Measurements from ENCODE around the gene ZFTA. TPM values are rescaled to one million over a fixed set of nuclear protein-coding genes. Genes with fewer than 3 reads are reported as not detected.

ZFTA gene
- total and polyA plus RNA-seq, 9 donors = 20.2 to 64.4 (median 48.3) TPM

GRCh38 chr11:63761931-63762653 is 6.5 kb downstream of the ZFTA start:
- DNase-seq = peak; percentile 27 to 59 (median 52)
- Histone ChIP-seq H3K9me3 (no peaks in the 10 kb centered on the region), H3K4me3 (peak overlapping the region; percentile 52), H3K27ac (peak overlapping the region; percentile 89 to 92), H3K4me1 (ENCODE audit: insufficient read depth) (peaks cover 17% of the 10 kb centered on the region), H3K36me3 (no peaks in the 10 kb centered on the region), H3K27me3 (no peaks in the 10 kb centered on the region)
- intact Hi-C loops (cut with DNase I) = loop anchor here in 2 of 4 donors (10.0 kb wide), 3 partner anchors 77 to 877 kb away; partner anchors contain the start of genes RTN3 (in 1 of the 2) and SLC3A2 (in 1 of the 2)
- 12 to 24% (median 14%) methylated on average over 34 of the region's 34 CpGs for WGBS, 3 donors
- no peak for TF ChIP-seq EP300 (IDR thresholded peaks at IDR 0.05)
- no peak for TF ChIP-seq CTCF (IDR thresholded peaks at IDR 0.05)
- TF ChIP-seq POLR2A (IDR thresholded peaks at IDR 0.05) = no peak

GRCh38 chr11:63761188-63761587 is 7.4 kb downstream of the ZFTA start:
- no peak for DNase-seq
- Histone ChIP-seq H3K9me3 (no peaks in the 10 kb centered on the region), H3K27ac (no peak overlapping the region), H3K4me3 (no peak overlapping the region), H3K4me1 (ENCODE audit: insufficient read depth) (peaks cover 15% of the 10 kb centered on the region), H3K27me3 (no peaks in the 10 kb centered on the region), H3K36me3 (no peaks in the 10 kb centered on the region)
- TF ChIP-seq CTCF (IDR thresholded peaks at IDR 0.05) (no peak), POLR2A (IDR thresholded peaks at IDR 0.05) (no peak), EP300 (IDR thresholded peaks at IDR 0.05) (no peak)
- 72 to 81% (median 79%) methylated on average over 10 of the region's 10 CpGs for WGBS, 3 donors
- intact Hi-C loops (cut with DNase I) = loop anchor here in 2 of 4 donors (10.0 kb wide), 3 partner anchors 76 to 876 kb away; partner anchors contain the start of genes RTN3 (in 1 of the 2) and SLC3A2 (in 1 of the 2)

GRCh38 chr11:63760487-63761079 is 8.0 kb downstream of the ZFTA start:
- no peaks in the 10 kb centered on the region for H3K36me3 ChIP-seq
- H3K4me3 ChIP-seq = no peak overlapping the region
- WGBS, 3 donors = 72 to 74% (median 73%) methylated on average over 5 of the region's 5 CpGs
- H3K9me3 ChIP-seq = no peaks in the 10 kb centered on the region
- no peak for DNase-seq
- no peak overlapping the region for H3K27ac ChIP-seq
- no peaks in the 10 kb centered on the region for H3K27me3 ChIP-seq
- TF ChIP-seq POLR2A (IDR thresholded peaks at IDR 0.05) (no peak), EP300 (IDR thresholded peaks at IDR 0.05) (no peak), CTCF (IDR thresholded peaks at IDR 0.05) (no peak)
- intact Hi-C loops (cut with DNase I) = loop anchor here in 2 of 4 donors (10.0 kb wide), 3 partner anchors 76 to 876 kb away; partner anchors contain the start of genes RTN3 (in 1 of the 2) and SLC3A2 (in 1 of the 2)
- H3K4me1 ChIP-seq (ENCODE audit: insufficient read depth) = peaks cover 10% of the 10 kb centered on the region

- H3K4me3 ChIP-seq = no peak overlapping the region
- no peak overlapping the region for H3K27ac ChIP-seq
- H3K4me1 ChIP-seq (ENCODE audit: insufficient read depth) = no peaks in the 10 kb centered on the region
- no peaks in the 10 kb centered on the region for H3K27me3 ChIP-seq
- no peak for DNase-seq
- 80 to 91% (median 81%) methylated on average over 5 of the region's 5 CpGs for WGBS, 3 donors
- TF ChIP-seq EP300 (IDR thresholded peaks at IDR 0.05) (no peak), POLR2A (IDR thresholded peaks at IDR 0.05) (no peak), CTCF (IDR thresholded peaks at IDR 0.05) (no peak)
- H3K9me3 ChIP-seq = no peaks in the 10 kb centered on the region
- no peaks in the 10 kb centered on the region for H3K36me3 ChIP-seq
- intact Hi-C loops (cut with DNase I) = no loop called here
These were observed 11.4 kb downstream of the ZFTA start for GRCh38 chr11:63756919-63757761.
